ENCODE data around the gene MMP23B.
"Not testable (repeated sequence)": the region's sequence is repeated elsewhere in the genome, so short reads cannot be mapped to it uniquely, and the experiment has no call there.

The MMP23B gene

DNA sequence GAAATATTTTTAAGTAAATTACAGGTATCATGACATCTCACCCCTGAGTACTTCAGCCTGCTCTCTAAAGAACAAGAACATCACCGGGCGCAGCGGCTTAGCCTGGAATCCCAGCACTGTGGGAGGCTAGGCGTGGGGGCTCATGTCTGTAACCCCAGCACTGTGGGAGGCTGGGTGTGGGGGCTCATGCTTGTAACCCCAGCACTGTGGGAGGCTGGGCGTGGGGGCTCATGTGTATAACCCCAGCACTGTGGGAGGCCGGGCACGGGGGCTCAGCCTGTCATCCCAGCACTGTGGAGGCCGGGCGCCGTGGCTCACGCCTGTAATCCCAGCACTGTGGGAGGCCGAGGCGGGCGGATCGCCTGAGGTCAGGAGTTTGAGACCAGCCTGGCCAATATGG lies 34.6 kb downstream of the MMP23B start:
- DNase-seq (ENCODE audit: low spot score): no peak

DNA sequence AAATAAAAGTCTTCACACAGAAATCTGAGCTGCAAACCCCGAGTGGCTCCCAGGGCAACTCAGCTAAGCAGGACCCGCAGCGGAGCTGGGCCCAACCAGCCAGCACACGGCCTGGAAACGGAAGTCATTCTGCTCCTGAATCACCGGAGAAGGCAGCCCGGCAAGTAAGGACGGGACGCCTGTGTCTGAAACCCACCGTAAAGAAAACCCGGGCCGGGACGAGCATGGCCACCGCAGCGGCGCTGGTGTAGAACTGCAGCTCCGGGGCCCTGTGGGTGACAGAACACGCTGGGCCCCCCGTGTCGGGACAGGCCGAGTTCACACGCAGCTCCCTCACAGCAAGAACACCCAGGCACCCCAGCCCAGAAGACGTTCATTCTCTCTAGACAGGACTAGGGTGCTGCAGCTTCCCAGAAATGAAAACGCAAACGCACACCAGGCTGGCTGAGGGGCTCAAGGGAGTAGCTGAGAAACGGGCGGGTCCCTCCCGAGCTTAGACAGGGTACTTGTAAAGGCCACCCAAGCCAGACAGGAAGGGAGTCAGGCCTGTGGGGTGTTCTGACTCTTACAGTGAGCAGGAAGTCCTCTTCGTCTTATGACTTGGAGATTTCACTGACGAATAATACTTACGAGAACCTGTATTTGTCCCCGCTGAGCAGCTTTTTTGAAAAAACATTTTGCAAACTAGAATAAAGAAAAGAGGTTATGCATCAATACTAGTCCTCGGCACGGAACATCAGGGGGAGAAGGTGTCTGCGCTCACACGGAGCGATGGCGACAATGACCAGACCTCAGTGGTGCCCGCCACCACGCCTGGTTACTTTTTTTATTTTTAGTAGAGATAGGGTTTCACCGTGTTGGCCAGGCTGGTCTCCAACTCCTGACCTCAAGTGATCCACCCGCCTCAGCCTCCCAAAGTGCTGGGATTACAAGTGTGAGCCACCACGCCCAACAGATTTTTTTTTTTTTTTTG lies 37.8 kb downstream of the MMP23B start:
- DNase-seq (ENCODE audit: low spot score): no peak

DNA sequence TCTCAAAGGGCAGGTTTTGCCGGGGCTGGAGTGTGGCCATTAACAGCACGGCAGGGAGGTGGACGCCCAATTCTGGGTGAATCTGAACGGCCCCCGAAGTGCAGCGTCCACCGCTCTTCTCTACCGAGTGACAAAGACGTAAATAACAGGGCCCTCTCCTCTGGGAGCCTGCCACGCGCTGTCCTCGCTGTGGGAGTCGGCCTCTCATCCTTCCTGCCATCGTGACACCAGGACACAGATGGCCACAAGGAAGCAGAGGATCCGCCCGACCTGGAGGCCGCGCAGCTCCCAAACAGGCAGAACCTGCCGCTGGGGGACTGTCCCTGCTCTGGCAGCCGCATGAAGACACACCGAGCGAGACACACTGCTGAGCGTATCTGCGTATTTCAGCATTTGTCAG lies 38.9 kb downstream of the MMP23B start:
- no peak for DNase-seq (ENCODE audit: low spot score)

DNA sequence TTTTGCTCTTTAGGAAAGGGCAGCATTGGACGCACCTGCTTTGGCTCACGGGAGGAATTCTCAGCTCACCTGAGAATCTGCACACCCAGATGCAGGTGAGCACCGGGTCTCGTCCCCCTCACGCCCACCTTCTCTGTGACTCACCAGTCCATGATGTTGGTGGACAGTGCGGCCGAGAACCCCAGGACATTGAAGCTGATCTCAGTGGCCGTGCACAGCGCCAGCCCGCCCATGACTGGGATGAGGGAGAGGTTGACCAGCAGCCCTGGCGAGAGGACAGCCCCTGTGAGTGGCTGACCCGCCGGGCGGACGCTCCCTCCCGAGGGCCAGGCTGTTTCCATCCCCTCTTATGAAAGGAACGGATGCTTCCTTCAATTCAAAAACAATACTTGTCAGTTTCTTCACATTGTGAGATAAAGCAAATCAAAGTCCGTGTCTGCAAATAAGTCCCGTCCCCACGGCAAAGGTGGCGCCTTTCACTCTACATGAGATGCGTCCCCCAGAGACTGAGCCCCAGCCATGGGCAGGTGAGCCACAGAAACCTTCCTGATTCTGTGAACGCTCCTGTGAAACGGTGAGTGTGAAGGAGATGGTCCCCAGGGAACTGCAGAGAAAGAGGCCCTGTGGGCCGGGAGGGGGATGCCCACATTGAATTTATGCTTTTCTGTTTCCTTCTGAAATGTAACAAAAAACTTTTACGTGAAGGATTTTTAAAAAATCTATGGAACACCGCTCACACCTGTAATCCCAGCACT lies 39.6 kb downstream of the MMP23B start:
- no peak for DNase-seq (ENCODE audit: low spot score)

DNA sequence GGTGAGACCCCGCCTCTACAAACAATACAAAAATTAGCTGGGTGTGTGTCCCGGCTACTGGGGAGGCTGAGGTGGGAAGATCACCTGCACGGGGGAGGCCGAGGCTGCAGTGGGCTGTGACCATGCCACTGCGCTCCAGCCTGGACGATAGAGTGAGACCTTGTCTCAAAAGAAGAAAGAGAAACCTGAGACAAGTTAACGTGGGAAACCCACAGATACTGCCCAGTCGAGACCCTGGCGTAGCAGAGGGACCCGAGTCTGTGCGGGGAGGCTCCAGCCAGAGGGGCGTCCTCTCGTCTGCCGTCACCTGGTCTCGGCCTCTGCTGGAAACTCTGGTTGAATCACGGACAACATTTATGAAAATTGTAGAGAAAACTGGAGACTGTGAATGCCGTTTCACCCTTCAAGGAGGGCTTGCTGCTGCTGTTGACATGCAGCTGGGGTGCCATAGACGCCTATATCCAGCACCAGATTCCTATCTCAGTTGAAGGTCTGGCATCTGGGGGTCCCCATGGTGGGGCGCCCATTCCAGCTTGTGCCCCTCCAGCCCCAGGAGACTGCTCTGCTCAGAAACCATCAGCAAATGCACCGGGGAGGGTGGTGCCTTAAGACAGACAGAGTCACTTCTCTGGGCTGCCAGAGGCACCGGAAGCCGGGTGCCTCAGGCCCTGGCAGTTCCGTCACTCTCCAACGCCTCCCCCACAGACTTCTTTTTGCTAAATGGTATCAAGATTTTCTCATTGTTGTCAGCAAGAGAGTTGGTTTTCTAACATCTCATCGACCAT lies 40.4 kb downstream of the MMP23B start:
- DNase-seq (ENCODE audit: low spot score): no peak

DNA sequence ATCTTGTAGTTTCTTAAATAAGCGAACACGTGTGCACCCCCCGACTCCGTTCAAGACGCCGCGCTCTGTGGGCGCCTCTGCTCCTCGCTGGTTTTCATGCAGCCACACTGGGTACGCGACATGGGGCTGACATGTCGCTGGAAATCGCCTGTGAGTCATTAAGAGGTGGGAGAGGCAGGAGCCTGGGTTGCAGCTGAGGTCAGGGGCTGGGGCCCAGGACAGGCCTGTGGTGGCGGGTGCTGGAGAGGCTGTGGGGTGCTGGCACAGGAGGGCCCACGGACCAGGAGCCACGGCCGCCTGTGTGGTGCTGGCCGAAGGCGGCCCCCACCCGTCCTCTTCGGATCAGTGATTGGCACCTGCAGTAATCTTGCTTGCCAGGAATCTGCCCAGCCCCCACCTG lies 42.8 kb downstream of the MMP23B start:
- not testable (repeated sequence) for DNase-seq (ENCODE audit: low spot score)

DNA sequence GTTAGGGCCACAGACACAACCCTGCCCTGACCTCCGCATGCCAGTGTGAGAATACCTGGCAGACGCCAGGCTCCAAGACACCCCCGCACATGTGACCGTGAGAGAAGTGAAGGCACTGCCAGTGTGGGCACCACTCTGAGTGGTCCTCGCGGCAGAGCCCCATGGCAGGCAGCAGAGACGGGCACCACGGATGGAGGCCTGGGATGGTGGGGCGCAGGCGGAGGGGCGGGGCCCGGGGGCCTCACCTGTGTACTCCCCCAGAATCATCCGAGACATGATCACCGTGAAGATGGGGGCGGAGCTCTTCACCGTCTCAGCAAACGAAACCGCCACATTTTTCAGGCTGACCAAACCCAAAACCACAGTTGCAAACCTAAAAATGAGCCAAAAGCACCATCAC lies 43.2 kb downstream of the MMP23B start:
- DNase-seq (ENCODE audit: low spot score): not testable (repeated sequence)

DNA sequence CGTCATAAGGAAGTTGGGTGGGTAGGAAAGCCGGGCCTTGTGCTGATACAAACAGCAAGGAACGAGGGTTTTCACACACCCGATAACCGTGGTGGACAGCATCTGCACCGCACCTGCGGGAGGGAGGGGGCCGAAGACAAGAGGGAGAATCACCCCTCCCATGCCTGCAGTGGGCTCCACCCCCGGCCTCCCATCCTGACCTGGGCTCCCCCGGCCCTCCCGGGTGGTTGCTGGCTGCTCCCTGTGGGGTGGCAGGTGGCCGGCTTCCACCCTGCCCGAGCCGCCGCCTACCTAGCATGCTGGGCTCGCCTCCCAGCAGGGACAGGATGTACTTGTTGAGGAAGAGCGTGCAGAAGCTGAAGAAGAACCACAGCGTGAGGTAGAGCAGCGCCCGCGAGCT lies 44.1 kb downstream of the MMP23B start:
- DNase-seq (ENCODE audit: low spot score): not testable (repeated sequence)

DNA sequence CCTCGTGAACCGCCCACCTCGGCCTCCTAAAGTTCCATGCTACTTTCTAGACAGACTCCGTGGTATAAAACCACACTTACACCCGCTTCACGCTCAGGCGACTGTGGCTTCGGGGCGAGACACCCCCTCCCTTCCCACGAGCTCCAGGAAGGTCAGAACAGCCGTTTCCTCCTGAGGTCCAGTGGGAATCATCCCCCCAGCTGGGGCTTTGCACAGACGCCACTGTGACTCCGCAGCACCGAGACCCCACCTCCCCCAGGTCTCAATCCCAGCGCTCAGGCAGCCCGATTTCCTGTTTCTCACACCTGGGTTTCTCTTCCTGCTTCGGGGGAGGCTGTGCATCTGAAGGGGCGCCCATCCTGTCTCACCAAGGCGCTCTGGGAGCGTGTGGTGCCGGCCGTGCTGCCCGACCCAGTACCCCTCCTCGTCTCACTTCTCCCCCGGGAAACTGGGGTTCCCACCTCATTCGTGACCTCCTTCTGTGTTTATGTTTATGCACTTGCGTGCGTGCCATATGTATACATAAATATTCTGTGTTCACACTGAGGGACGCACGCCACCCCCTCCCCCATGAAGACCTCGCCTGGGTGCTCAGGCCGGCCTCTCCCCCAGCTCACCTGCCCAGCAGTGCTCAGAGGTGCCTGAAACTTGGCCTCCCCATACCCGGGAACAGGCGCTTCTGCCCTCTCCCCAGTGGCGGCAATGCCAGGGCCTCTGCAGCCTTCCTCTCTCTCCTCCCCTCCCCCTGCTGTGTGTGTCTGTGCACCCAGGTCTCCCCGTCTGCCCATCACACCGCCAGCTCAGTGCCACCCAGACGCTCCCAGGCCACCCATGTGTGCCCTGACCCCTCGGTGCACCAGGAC lies 46.0 kb downstream of the MMP23B start:
- peak; percentile 26 for DNase-seq (ENCODE audit: low spot score)

DNA sequence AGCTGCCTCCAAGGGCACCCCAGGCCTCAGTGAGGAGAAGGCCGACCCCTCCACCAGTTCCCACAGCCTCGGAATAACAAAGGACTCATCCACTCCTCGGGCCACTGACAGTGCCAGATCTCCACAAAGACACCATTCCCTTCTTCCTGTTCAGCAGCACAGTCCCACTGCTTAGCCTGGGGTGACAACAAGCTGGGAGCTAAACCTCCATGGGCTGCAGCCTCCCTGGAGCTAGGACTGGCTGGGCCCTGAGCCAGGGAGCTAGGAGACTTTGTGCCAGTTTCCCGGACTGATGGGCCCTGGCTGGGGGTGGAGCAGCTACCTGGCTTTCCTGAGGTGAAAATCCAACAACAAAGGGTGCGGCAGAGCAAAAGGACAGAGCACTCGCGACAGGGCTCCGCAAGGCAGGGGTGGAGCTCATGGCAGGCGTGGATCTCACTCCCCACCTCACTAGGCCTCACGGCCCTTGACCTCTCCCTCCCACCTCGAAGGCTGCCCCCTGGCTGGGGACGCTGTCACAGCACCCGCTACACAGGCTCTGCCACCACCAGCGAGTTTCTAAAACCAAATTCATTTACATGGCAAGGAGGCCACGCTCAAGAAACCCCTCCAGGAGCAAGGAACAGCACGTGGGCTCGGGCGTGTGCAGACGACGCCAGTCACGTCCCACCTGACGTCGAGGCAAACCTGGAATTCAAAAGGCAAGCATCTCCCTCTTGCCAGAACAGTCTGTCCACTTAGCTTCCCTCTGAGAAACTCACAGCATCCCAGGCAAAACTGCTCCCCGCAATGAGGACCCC lies 46.8 kb downstream of the MMP23B start:
- peak; percentile 58 for DNase-seq (ENCODE audit: low spot score)

DNA sequence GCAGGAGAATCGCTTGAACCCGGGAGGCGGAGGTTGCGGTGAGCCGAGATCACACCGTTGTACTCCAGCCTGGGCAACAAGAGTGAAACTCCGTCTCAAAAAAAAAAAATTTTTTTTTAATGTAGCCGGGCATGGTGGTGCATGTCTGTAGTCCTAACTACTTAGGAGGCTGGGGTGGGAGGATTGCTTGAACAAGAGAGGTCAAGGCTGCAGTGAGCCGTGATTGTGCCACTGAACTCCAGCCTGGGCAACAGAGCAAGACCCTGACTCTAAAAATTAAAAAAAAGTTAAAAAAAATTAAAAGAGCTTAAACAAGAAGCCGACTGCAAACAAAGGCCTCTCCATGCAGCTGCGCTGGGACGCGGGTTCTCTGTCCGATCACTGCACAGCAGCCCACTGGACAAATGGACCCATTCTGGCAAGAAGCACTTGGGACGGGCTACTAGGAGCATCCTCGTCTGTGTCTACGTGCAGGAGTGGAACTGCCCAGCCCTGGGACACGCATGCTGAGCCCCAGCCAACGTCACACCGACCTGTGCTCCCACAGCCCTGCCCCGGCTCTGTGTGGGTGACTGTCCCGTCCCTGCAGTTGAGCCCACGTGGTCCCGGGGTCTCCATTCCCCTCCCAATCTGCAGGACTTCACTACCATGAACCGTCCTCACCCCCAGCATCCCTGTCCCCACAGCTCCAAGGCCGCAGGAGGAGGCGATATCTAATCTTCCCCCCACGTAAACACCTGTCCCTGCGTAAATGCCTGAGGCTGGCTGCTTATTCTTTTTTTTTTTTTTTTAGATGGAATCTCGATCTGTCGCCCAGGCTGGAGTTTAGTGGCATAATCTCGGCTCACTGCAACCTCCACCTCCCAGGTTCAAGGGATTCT lies 48.3 kb downstream of the MMP23B start:
- no peak for DNase-seq (ENCODE audit: low spot score)

DNA sequence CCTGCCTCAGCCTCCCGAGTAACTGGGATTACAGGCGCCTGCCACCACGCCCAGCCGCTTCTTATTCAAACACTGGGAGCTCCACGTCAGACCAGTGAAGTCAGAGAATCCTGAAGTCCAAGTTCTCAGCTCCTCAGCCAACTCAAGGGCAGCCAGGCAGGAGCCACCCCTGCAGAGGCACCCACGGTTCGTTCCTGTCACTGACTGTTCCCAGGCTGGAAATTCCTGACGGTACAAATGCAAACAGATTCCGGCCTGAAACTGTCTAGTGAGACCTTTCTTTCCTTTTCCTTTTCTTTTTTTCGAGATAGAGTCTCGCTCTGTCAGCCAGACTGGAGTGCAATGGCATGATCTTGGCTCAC lies 48.9 kb downstream of the MMP23B start:
- DNase-seq (ENCODE audit: low spot score): no peak

DNA sequence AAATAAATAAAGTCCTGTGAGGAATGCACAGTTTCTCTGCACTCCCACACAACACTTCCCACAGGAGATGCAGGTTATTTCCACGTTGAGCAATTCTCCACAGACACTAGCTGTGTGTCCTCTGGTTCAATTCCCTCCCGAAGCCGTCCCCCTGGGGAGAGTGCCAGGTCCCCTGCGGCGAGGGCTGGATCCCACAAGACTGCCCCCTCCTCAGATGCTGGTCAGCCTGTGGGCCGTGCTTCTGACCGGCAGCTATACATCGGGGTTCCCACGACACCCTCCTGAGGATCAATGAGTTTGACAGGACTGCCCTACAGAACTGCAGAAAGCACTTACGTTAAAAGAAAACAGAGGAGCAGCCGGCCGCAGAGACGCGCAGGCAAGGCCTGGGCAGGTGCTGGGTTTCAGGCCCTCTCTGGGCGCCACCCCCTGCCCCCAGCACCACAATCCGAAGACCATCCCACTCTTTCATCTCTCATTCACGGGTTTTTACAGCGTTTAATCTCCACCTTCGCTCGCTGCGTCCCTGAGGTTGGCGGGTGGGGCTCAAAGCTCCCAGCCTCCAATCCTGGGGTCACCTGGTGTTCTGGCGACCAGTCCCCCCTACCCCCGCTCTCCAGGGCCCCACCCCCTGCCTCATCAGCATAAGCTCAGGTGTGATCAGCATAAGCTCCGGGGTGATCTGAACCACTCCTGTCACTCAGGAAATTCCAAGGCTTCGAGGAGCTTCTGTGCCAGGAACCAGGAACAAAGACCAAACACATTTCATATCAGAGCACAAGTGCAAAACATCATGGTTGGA lies 51.3 kb downstream of the MMP23B start:
- DNase-seq (ENCODE audit: low spot score): no peak
